Mammary microvascular endothelial cell (primary cell): Measurements from ENCODE around the gene CD226. TPM values are rescaled to one million over a fixed set of nuclear protein-coding genes. Genes with fewer than 3 reads are reported as not detected.

Source experiments
- total RNA-seq: library from RNA; depleted of rRNA; stranded (reverse); fragments of >200 nt; gene quantifications from 2 replicates; pipeline ENCODE4 v1.2.3, GENCODE V29; 2015

The CD226 gene
- total RNA-seq = 0.13 and 1.0 TPM in 2 replicates

GRCh38 chr18:69947361-69948133, at the start of gene CD226:
TSS of gene CD226 (minus strand) at chr18:69947873. CDS start at chr18:69947406, 467 bp downstream.

